ENCODE results near the gene MAP4K2. TPM values are rescaled to one million over a fixed set of nuclear protein-coding genes. Genes with fewer than 3 reads are reported as not detected.

Gene MAP4K2
- total and polyA plus RNA-seq, 2 of the 13 experiments (the other 11 are each of a cell fraction or from before 2014, with no cell fraction given) = 8.3 to 17.6 TPM

GRCh38 chr11:64777449-64778222 is 25.4 kb downstream of the MAP4K2 start (continued):
- TF ChIP-seq ZNF234 (CRISPR knock-in tag; conservative IDR thresholded peaks at IDR 0.05) = no peak
- no peak for TF ChIP-seq TBX3 (IDR thresholded peaks at IDR 0.05; ENCODE audit: borderline replicate concordance)
- TF ChIP-seq ATF7-NPFF (CRISPR knock-in tag; IDR thresholded peaks at IDR 0.05; ENCODE audit: low read depth) = peak; percentile 58; the same call in 1 of the 2 replicates
- no peak for TF ChIP-seq MNT (IDR thresholded peaks at IDR 0.05)
- no peak for TF ChIP-seq ZNF3 (CRISPR knock-in tag; IDR thresholded peaks at IDR 0.05)
- TF ChIP-seq CSRNP1 (CRISPR knock-in tag; IDR thresholded peaks at IDR 0.05) = no peak
- no peak for TF ChIP-seq STAT6 (CRISPR knock-in tag; IDR thresholded peaks at IDR 0.05; ENCODE audit: borderline replicate concordance)
- peak; percentile 48; the same call in 1 of the 2 replicates for TF ChIP-seq SAP130 (CRISPR knock-in tag; IDR thresholded peaks at IDR 0.05; ENCODE audit: low read depth)
- no peak for TF ChIP-seq ZNF570 (CRISPR knock-in tag; IDR thresholded peaks at IDR 0.05; ENCODE audit: borderline replicate concordance)
- no peak for TF ChIP-seq ZBTB44 (CRISPR knock-in tag; IDR thresholded peaks at IDR 0.05)
- no peak for TF ChIP-seq ZNF138 (CRISPR knock-in tag; IDR thresholded peaks at IDR 0.05; ENCODE audit: low read depth)
- no peak for TF ChIP-seq BRF2 (CRISPR knock-in tag; IDR thresholded peaks at IDR 0.05)
- TF ChIP-seq NCOA2 (CRISPR knock-in tag; IDR thresholded peaks at IDR 0.05) = no peak
- TF ChIP-seq TFE3 (CRISPR knock-in tag; IDR thresholded peaks at IDR 0.05) = 0 out of 2 replicates have a peak, but pooled peaks have one; percentile 27
- no peak for TF ChIP-seq CC2D1A (CRISPR knock-in tag; IDR thresholded peaks at IDR 0.05)
- no peak for TF ChIP-seq ZC3H4 (CRISPR knock-in tag; IDR thresholded peaks at IDR 0.05; ENCODE audit: borderline replicate concordance)
